NCI-H1417 treated with DMSO at 0.1 percent for 48 hours (cell line): ENCODE results near the gene SDR39U1.

ENCODE experiments used
- DNase-seq: peaks from one replicate; lab custom pipeline; 2025; lab: John Stamatoyannopoulos, UW

SDR39U1 gene

DNA sequence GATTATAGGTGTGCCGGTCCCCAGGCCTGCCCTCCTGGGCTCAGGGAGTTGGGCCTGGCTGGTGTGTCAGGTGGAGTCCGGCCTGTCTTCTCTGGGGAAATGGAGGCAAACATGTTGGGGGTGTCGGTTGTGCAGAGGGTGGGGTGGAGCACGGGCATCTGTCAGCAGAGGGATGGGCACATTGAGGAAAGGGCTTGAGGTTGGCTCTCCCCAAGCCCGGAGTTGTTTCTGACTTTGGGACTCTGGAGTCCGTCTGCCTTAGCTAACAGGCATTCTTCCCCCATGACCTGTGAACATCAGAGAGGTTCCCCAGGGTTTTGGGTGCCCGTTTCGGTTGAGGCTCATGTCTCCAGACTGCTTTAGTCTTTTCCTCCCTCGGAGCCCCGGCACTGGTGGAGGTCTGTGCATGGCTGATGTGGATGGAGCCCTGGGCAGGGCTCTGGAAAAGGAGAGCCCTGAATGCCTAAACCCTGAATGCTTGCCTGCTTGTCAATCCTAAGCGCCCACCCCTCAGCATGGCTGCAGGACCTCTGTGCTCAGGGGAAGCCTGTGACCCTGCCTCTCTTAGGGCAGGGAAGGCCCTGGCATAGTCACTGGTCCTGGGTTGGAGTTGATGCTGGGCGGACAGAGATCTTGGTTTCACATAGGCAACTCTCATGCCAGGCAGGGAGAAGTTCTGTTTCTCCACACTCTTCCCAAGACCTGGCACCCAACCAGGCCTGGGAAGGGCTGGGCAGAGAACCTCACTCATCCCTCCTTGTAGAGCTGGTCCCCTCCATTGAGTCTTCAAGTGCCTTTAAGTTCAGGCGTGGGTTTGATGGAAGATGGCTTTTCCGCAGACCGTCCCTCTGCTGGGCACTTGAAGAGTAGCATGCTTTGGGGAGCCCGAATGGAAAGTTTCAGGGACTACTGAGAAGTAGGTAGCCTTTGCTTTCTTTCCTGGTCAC, 30.9 kb downstream of the SDR39U1 start:
- DNase-seq: no peak

DNA sequence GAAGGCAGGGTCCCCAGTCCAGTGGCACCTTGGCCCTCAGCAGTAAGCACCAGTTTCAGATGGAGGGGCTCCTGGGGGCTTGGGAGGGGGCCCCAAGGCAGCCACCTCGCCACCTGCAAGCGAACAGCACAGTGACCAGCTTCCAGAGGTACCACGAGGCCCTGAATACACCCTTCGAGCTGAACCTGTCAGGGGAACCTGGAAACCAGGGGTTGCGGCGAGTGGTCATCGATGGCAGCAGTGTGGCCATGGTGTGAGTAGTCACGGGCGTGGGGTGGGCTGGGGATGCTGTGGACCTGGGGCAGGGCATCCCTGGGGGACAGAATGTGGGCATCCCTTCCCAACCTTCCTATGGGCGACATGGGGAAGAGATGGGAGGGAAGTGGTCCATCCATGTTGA, 32.6 kb downstream of the SDR39U1 start:
- DNase-seq: no peak

DNA sequence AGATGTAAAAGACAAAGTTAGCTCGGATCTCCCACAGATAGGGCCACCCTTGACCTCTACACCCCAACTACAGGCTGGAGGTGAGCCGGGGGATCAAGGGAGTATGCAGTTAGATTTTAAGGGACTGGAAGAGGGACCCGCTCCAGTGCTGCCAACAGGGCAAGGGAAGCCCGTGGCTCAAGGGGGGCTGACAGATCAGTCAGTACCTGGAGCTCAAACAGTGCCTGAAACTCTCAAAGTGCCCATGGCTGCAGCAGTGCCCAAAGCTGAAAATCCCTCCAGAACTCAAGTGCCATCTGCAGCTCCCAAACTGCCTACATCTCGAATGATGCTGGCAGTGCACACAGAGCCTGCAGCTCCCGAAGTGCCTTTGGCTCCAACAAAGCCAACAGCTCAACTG, 33.4 kb downstream of the SDR39U1 start:
- no peak for DNase-seq

DNA sequence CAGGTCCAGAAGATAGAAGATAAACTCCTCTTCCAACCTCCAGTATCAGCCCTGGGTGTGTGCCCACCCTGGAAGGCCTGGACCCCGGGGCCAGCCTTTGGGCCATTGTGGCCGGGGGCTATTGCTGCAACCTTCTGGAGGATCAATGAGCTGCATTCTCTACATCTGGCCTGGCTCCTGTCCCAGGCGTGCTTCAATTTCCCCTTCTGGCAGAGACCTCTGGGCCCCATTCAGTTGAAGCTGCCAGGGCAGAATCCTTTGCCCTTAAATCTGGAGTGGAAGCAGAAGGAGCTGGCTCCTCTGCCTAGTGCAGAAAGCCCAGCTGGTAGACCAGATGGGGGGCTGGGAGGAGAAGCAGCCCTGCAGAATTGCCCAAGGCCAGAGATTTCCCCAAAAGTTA, 33.8 kb downstream of the SDR39U1 start:
- DNase-seq: no peak

DNA sequence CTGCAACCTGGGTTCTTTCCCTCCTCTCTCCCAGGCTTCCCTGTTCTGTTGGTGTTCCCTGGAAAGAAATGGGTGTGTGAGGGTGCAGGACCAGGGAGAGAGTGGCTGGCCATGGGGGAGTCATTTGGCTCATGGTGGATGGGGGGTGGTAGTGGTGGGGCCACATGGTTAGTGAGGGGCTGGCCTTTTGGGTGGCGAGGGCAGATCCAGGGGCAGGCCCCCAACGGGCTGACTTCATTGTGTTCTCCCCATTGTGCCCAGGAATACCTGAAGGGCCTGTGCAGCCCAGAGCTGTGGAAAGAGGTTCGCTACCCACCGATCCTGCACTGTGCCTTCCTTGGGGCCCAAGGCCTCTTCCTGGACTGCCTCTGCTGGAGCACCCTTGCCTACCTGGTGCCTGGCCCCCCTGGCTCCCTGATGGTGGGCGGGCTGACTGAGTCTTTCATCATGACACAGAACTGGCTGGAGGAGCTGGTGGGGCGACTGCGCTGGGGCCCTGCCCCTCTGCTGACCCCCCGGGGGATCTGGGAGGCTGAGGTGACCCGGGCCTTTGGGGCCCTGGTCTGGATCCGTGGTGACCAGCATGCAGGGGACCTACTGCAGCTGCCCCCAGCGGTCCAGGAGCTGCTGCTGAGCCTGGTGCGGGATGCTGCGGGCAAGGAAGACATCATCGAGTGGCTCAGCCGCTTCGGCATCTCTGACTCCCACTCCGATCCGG, 34.8 kb downstream of the SDR39U1 start:
- no peak for DNase-seq

DNA sequence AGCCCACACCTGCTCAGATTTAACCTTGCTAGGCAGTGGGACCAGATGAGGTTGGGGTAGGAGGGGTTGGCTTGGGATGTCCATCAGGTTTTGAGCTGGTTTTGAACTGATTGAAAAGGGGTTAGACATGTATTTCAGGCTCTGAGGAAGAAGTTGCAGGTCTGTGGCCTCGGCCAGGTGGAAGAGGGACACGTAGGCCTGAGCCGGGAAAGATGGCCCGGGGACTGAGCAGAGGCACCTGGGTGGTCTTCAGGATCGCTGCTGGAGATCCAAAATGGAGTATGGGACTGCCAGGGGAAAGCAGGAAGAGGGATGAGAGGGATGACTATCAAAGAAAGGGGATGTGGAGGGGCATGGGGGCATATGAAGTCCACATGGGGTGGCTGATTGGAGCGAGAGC, 36.2 kb downstream of the SDR39U1 start:
- no peak for DNase-seq

DNA sequence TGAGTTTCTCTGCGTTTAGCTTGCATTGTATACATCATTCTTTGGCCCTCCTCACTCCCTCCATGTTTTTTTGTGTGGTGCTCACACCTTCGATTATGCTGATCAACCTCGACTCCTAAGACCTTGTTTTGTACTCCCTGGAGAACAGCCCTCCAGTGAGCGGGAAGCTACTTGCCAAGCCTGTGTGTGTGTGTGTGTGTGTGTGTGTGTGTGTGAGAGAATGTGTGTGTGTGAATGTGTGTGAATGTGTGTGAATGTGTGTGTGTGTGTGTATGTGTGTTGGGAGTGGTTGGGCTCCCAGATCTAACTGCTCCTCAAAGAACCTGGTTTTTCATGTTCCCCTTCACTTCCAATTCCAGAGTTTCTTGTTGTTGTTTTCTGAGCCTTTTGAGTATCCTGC, 37.8 kb downstream of the SDR39U1 start:
- no peak for DNase-seq

DNA sequence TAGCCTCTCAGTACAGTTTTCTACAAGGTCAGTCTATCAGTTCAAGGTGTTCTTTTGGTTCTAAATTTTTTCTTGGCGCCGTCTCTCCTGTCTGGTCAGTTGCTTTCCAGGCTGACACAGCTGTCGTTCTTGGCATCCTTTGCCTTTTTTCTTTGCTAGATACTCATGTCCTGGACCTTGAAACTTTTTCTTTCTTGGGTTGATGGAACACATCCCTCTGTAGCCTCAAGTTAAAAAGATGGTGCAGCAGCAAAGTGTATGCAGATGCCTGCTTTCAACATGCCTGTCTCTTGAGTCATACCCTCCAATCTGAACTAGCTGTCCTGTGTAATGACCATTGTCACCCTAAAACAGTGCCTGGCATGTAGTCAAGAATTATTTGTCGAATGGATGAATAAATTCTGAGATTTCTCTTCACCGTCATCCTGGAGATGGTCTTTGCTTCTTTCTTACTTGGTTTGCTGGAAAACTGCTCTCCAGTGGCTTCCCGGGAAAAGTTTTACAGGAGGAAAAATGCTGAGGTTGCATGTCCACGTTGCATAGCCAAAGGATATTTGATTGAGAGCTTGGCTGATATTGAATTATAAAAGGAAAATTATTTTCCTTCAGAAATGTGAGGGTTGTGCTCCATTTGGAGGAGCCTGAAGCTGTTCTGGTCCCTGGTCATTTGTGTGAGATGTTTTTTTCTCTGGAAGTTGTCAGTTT, 39.1 kb downstream of the SDR39U1 start:
- no peak for DNase-seq

DNA sequence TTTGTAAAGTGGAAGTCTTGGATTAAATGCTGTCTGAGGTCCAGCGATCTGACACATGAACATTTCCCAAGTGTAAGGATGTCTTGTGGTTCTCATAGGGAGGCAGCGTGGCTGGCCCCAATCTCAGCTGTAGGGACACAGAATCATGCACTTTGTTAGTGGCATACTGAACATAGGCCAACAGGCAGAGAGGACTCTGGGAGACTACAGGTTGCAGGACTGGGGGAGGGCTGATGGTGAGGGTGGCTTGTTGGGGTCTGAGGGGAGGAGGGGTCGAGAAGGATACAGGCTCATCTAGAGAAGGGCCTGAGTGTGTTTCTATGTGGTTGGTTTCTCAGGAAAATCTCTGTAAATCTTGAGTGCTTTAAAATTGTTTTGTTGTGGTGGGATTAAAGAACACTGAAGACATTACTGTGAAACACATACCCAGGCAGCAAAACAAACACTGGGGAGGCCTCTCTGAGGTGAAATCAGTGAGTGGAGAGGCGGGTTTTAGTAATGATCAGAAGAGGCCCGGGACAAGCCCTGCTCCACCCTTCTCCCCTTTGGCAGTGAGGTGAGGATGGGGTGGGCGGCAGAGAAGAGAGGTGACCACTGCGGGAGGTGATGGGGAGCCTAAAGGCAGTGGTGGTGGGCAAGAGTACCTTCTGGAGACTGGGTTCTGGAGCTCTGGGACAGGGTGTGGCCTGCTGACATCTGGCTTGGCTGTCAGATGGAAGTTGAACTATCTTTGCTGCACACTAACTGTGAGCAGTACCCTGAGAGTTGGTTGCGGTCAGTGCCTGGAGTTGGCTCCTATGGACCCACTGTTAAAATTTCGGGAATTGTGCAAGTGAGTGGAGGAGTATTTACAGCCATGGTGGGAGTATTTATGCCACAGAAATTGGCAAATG, 40.5 kb downstream of the SDR39U1 start:
- no peak for DNase-seq

DNA sequence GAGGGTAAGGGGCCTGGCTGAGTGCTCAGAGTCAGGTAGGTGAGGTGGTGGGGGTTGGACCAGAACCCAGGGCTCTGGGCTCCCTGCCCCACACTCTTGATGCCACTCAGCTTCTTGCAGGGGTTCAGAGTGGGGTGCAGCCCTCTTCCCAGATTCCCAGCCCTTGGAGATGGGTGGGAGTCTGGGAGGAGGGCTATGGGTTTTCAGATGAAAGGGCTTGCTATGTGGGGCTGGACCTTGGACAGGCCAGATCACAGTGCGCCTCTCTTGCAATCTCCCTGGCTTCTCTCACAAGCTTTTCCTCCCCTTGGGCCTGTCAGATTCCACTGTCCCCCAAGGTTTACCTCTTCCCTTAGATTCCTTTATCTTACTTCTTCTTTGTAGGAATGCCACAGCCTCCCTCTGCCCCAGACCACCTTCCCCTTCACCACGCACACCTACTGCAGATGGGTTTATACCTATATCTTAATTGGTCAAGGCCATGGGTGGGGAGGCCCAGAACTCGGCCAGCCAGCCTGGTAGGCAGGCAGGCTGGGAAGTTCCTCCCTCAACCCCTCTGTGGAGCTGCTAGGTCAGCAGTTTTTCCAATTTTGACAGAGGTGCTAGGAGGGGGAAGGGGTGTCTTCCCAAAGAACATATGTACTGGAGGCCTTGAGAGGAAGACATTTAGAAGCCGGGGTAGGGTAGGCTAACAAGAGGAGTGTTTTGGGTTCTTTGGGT, 42.4 kb downstream of the SDR39U1 start:
- no peak for DNase-seq

DNA sequence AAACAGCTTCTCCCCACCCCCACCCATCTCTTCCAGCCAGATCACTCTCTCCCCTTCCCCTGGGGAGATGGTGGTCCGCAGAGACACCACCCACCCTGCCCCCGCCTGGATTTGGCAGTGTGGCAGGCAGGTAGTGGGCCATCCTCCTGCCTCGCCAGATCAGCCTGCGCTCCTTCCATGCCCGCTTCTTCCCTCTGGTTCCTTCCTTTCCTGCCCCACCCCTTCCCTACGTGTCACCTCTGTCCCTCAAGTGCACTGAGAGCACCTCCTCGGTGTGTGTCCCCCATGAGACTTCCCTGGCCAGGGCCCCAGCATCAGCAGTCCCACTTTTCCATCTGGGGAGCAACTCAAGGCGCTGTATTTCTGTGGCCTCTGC, 43.1 kb downstream of the SDR39U1 start:
- DNase-seq: no peak

DNA sequence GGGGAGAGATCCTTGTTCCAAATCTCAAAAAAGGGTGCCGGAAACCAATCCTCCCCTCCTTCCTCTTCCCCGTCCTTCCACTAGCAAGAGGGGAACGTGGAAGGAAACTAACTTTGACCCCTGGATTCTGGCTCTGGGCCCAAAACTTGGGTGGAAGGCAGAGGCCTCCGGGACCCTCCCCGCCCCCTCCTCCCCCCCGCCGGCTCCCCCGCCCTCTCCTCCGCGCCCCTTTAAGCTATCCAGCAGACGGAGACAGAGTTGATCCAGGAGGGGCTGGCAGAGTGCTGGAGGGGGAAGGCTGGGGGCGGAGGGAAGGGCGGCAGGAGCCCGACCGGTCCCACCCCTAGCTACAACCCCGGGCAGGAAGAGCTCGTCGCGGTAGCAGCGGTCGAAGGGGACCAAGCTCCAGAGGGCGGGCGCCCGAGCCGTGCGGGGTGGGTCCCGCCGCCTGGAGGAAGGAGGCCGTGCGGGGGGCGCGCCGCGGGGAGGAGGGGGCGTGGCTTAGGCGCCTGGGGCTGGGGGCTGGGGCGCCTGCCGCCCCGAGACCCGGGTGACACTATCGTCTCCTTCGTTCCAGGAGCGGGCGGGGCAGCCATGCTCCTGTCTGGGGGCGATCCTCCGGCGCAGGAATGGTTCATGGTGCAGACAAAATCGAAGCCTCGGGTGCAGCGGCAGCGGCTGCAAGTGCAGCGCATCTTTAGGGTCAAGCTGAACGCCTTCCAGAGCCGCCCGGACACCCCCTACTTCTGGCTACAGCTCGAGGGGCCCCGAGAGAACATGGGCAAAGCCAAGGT, 43.7 kb downstream of the SDR39U1 start, which contains the start of gene NYNRIN:
NYNRIN (plus strand) TSS at position 351 of the 794 bp plus-strand sequence; CDS start at position 595, 244 bp downstream.
- no peak for DNase-seq

DNA sequence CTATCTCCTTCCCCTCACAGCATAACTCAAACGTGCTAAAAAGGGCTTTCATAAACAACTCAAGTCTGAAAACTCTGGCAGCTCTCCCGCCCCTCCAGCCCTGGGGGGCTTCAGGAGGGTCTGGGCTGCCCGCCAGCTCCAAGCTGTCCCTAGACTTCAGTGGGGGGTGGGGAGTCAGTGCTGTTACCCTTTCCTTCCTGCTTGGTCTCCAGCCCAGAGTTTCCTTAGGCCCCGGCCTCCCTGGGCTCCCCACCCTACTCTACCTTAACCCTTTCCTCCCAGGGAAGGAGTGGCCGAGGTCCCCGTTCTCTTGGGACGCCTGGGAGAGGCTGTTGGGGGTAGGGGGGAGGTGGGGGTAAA, 44.3 kb downstream of the SDR39U1 start:
- DNase-seq: no peak

DNA sequence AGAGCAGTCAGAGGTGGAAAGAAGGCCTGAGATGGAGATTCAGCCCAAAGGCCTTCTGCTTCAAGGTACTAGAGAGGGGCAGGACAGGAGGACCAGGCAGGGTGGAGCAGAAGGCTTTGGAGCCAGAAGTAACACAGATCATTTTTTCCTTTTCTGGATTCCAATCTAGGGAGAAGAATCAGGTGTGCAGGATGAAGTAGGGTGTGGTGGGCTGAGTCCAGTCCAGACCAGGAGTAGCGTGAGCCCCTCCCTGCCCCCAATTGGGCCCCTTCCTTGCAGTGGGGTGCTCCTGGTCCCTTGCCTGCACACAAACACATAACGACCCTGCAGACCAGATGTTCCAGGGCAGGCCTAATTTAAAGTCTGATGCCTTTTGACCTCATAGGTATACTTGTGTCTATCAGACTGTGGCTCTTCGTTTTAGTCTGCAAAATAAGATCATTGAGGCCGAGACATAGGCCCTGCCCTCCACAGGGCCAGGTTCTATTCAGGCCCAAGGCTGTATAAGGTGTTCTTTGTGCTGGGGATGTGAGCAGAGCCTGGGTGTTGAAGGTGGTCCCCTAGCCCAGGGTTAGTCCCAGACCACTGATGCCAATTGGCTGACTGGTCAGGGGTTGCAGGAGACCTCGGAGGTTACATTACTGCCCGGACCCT, 44.8 kb downstream of the SDR39U1 start:
- no peak for DNase-seq

DNA sequence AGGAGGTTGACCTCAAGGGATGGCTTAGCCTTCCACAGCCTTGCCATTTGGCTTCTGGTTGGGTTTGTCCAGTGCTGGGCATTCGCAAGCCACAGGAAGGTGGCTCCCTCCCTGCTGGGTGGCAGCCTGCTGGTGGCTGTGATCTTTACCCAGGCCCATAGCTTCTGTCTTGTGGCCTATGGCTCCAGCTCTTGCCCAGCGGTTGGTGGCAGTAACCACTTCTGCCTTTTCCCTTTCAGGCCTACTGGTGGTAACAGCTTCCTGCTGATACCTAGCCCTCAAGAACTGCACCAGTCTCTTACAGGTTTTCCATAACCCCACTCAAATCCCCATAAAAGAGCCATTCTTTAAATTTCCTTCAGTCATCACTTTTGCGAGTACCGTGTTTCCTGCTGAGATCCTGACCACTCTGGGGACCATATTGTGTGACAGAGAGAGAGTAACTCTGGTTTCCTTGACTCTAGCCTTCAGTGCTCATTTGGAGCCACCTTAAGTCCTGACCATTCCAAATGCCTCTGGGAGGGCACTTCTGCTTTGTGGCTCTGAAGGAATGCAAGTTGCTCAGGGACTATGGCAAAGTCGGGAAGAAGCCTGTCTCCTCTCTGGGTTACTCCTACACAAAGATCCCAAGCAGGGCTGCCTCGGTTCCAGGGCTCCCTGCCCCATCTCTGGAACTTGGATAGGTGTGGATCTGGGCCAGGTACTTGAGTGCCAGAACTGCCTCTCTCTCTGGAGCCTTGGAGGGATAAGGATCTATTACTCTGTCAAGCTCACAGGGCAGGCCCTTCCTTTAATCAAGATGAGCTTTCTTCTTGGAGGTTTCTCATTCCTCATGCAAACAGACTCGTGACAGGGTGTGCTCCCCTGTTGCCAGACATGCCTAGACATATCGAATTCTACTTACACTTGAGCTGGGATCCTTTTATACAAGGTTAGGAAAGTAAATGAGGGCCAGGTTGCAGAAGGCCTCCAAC, 46.7 kb downstream of the SDR39U1 start:
- DNase-seq: no peak

DNA sequence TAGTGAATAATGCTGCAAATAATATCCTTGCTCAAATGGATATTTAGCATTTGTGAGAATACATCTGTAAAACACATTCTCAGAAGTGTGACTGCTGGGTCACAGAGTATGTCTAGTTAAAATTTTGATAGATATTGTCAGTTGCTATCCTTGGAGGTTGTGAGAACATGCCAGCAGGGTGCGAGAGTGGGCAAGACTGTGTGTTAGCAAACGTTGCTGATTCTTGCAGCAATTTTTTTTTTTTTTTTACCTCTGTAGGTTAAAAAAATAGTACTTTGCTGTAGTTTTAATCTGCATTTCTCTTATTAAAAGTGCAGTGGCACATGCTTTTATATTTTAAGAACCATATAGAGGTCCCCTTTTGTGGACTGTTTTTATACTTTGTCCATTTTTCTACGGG, 48.3 kb downstream of the SDR39U1 start:
- no peak for DNase-seq

DNA sequence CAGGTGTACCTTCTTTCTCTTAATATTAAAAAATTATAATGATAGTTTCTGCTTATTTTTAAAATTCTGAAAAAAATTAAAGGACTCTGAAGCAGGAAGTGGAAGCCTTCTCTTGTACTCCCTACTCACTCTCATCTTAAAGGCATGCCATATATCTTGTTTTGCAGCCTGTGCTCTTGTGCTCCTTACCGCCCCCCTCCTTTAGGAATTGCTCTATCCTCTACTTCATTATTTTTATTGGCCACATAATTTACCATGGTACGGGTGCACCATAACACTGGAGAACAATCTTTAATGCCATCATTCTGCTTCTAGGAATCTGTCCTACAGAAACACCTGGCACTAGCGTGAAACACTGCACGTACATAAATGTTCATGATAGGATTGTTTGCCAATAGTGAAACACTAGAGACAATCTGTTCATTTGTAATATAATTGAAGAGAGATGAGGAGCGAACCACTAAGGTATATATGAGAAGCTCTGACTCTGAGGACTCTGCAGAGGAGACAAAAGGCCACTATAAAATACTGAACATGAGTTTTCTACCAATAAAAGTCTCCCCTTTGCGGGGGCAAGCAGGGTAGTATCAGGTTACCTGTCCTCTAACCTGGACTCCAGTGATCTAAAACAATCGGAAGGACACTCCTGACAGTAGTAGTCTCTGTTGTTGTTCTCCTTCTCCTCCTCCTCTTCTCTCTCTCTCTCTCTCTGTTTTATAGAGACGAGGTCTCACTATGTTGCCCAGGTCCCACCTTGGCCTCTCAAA, 50.1 kb downstream of the SDR39U1 start:
- DNase-seq: no peak
